Left lung (tissue), 10 donors: ENCODE measurements around the gene ARHGAP15. TPM values are rescaled to one million over a fixed set of nuclear protein-coding genes. Genes with fewer than 3 reads are reported as not detected.

Source experiments
- ATAC-seq: fragments of 200-7000 bp; cut with Tn5 transposase; one replicate; pipeline ENCODE4 v1.9.1; 2020; ENCODE audit warnings: moderate library complexity
- DNase-seq, 4 donors: peaks; one replicate each; pipeline ENCODE4 v3.0.0-alpha.2; 2013 to 2020
- H3K27ac ChIP-seq, 2 donors: fragments of 200-600 bp; sonication (generic) in 1 of 2; one replicate each; pipeline versions ENCODE4 v1.5.0 to v1.8.0; 2020 to 2021
- H3K27me3 ChIP-seq, 2 donors: fragments of 200-600 bp; sonication (generic) in 1 of 2; one replicate each; pipeline versions ENCODE4 v1.5.0 to v1.8.0; 2020 to 2021
- H3K36me3 ChIP-seq, 2 donors: fragments of 200-600 bp; sonication (generic) in 1 of 2; one replicate each; pipeline versions ENCODE4 v1.5.0 to v1.8.0; 2020 to 2021
- H3K4me1 ChIP-seq, 2 donors: fragments of 200-600 bp; one replicate each; pipeline ENCODE4 v1.8.0; 2021
- H3K4me3 ChIP-seq, 2 donors: fragments of 200-600 bp; sonication (generic) in 1 of 2; one replicate each; pipeline versions ENCODE4 v1.5.0 to v1.8.0; 2020 to 2021; ENCODE audit warnings: mild to moderate bottlenecking in 1 of 2
- H3K9me3 ChIP-seq, 2 donors: fragments of 200-600 bp; sonication (generic) in 1 of 2; one replicate each; pipeline versions ENCODE4 v1.5.0 to v1.8.0; 2020 to 2021
- intact Hi-C, 2 donors: fragments of 100-400 bp; cut with DNase I; formaldehyde crosslinking; loops; one replicate each; pipeline versions ENCODE4 v1.11.2 to v1.14.2; 2022
- polyA plus RNA-seq, 6 donors: library from polyadenylated mRNA; unstranded; fragments of 120-200 nt; gene quantifications; one replicate each; pipeline ENCODE4 v1.2.1, GENCODE V29; 2013; ENCODE audit not compliant: insufficient read length in 6 of 6
- total RNA-seq, 2 donors: library from RNA; stranded (reverse); fragmentation: NEBNext Ultra II Directional; extraction: Animal tissue kit (Norgen Biotek cat#: 25700); gene quantifications; one replicate each; pipeline ENCODE4 v1.2.1, GENCODE V29; 2021
- TF ChIP-seq, protein P1 (sequence below), 2 donors: fragments of 200-600 bp; sonication (generic) in 1 of 2; IDR thresholded peaks; one replicate each; pipeline versions ENCODE4 v1.5.0 to v1.8.0; 2021; ENCODE audit warnings: antibody characterized with exemption in 2 of 2
- donor health status: DM: no; HTN: yes; CAD: no.
- donor health status: DM: no; HTN: no; CAD: no.

Gene ARHGAP15
- total and polyA plus RNA-seq, 8 donors, result 16.8 to 48.3 (median 30.2) TPM

GRCh38 chr2:143716522-143716921, 587.3 kb downstream of the ARHGAP15 start:
- Histone ChIP-seq H3K27me3 (no peaks in the 10 kb centered on the region), H3K9me3 (no peaks in the 10 kb centered on the region), H3K4me1 (peaks cover 7 to 8% of the 10 kb centered on the region in 2 donors), H3K36me3 (no peaks in the 10 kb centered on the region), H3K4me3 (no peak overlapping the region), H3K27ac (peak overlapping the region in 1 of 2 donors; percentile 57)
- DNase-seq, result no peak
- no peak for ATAC-seq
- intact Hi-C loops, result no loop called here
- TF ChIP-seq, protein P1, sequence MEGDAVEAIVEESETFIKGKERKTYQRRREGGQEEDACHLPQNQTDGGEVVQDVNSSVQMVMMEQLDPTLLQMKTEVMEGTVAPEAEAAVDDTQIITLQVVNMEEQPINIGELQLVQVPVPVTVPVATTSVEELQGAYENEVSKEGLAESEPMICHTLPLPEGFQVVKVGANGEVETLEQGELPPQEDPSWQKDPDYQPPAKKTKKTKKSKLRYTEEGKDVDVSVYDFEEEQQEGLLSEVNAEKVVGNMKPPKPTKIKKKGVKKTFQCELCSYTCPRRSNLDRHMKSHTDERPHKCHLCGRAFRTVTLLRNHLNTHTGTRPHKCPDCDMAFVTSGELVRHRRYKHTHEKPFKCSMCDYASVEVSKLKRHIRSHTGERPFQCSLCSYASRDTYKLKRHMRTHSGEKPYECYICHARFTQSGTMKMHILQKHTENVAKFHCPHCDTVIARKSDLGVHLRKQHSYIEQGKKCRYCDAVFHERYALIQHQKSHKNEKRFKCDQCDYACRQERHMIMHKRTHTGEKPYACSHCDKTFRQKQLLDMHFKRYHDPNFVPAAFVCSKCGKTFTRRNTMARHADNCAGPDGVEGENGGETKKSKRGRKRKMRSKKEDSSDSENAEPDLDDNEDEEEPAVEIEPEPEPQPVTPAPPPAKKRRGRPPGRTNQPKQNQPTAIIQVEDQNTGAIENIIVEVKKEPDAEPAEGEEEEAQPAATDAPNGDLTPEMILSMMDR (IDR thresholded peaks at IDR 0.05), result no peak

- DNase-seq, result no peak
- peaks cover 7 to 8% of the 10 kb centered on the region in 2 donors for H3K4me1 ChIP-seq
- ATAC-seq, result no peak
- H3K36me3 ChIP-seq, result no peaks in the 10 kb centered on the region
- peak overlapping the region; percentile 23 to 57 for H3K27ac ChIP-seq
- no peaks in the 10 kb centered on the region for H3K27me3 ChIP-seq
- TF ChIP-seq, protein P1 (IDR thresholded peaks at IDR 0.05), result no peak
- no peaks in the 10 kb centered on the region for H3K9me3 ChIP-seq
- intact Hi-C loops, result no loop called here
- H3K4me3 ChIP-seq, result no peak overlapping the region
These were observed 587.8 kb downstream of the ARHGAP15 start for GRCh38 chr2:143717053-143717452.

GRCh38 chr2:143717536-143718168, 588.4 kb downstream of the ARHGAP15 start:
- Histone ChIP-seq H3K36me3 (no peaks in the 10 kb centered on the region), H3K27ac (peak overlapping the region; percentile 23 to 57), H3K4me1 (peaks cover 7 to 8% of the 10 kb centered on the region in 2 donors), H3K9me3 (no peaks in the 10 kb centered on the region), H3K4me3 (no peak overlapping the region), H3K27me3 (no peaks in the 10 kb centered on the region)
- TF ChIP-seq, protein P1 (IDR thresholded peaks at IDR 0.05), result no peak
- intact Hi-C loops, result no loop called here
- DNase-seq, result peak in 1 of 4 donors; percentile 65
- peak; percentile 32 for ATAC-seq

DNA sequence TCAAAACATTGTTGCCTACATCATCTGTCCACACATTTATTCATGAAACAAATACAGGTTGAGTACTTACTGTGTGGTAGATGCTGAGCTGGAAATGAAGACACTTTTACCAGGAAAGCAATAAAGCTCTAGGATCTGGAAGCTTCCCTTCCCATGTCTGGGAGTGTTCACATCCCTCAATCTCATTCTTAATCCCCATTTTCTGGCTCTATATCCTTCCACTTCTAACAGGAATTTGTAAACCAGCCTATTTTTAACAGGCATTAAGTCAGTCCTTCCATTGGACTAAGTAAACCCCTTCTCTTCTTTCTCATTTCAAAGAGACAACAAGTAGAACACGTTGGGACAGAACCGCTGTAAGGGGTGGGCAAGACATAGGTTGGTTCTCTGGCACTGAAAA, 589.5 kb downstream of the ARHGAP15 start:
- TF ChIP-seq, protein P1 (IDR thresholded peaks at IDR 0.05), result no peak
- Histone ChIP-seq H3K27me3 (no peaks in the 10 kb centered on the region), H3K4me3 (no peak overlapping the region), H3K9me3 (no peaks in the 10 kb centered on the region), H3K4me1 (peaks cover 7 to 8% of the 10 kb centered on the region in 2 donors), H3K27ac (no peak overlapping the region), H3K36me3 (no peaks in the 10 kb centered on the region)
- intact Hi-C loops, result no loop called here
- ATAC-seq (no peak), DNase-seq (no peak)

DNA sequence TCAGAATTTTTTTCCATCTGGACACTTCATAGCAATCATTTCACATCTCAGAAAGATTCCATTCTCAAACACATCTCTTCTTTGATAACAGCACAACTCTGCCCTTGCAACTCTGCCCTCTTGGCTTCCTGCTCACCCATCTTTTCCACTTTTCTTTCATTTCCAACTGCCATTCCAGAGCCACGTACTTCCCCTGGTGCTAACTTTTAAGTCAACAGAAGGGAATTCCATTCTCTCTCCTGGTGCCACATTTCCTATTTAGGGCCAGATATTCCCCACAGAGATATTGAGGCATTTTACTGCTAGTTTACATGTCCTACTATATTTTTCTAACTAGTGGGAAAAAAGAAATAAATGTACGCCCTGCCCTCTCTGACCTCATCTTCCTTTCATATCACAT, 590.2 kb downstream of the ARHGAP15 start:
- Histone ChIP-seq H3K4me3 (no peak overlapping the region), H3K27ac (no peak overlapping the region), H3K4me1 (peaks cover 7 to 8% of the 10 kb centered on the region in 2 donors), H3K27me3 (no peaks in the 10 kb centered on the region), H3K9me3 (no peaks in the 10 kb centered on the region), H3K36me3 (no peaks in the 10 kb centered on the region)
- intact Hi-C loops, result no loop called here
- DNase-seq (no peak), ATAC-seq (no peak)
- TF ChIP-seq, protein P1 (IDR thresholded peaks at IDR 0.05), result no peak
